Right cardiac atrium (tissue), 5 donors: ENCODE data around the gene DCBLD1. TPM values are rescaled to one million over a fixed set of nuclear protein-coding genes. Genes with fewer than 3 reads are reported as not detected.

Source experiments
- ATAC-seq, 2 donors: fragments of 200-7000 bp; cut with Tn5 transposase; one replicate each; pipeline versions ENCODE4 v1.8.0 to v1.9.1; 2020; ENCODE audit warnings: moderate library complexity in 2 of 2, mild to moderate bottlenecking in 1 of 2
- DNase-seq, 3 donors: peaks; one replicate each; pipeline ENCODE4 v3.0.0-alpha.2; 2020
- H3K27ac ChIP-seq: one replicate; pipeline ENCODE4 v1.5.1; 2013; ENCODE audit warnings: mild to moderate bottlenecking, low read length, control low read depth, moderate library complexity
- H3K27me3 ChIP-seq: one replicate; pipeline ENCODE4 v1.6.1; 2013; ENCODE audit not compliant: control insufficient read depth, insufficient read depth
- H3K4me1 ChIP-seq: one replicate; pipeline ENCODE4 v1.6.1; 2013; ENCODE audit warnings: low read length; ENCODE audit not compliant: control insufficient read depth, insufficient read depth
- H3K4me3 ChIP-seq: one replicate; pipeline ENCODE4 v1.5.1; 2013; ENCODE audit warnings: low read length, control low read depth
- H3K9me3 ChIP-seq: one replicate; pipeline ENCODE4 v1.6.1; 2013; ENCODE audit warnings: low read length; ENCODE audit not compliant: control insufficient read depth
- WGBS: extraction: QIAGEN DNeasy Blood & Tissue Kit; methylation state at CpG from one replicate; pipeline ENCODE4 v1.1.7; 2013; 5-methylcytosine and 5-hydroxymethylcytosine counted together
- intact Hi-C, 4 donors: fragments of 100-400 bp; cut with DNase I; formaldehyde crosslinking; loops; one replicate each; pipeline versions ENCODE4 v1.11.0 to v1.14.0; 2022 to 2023
- polyA plus RNA-seq: library from polyadenylated mRNA; stranded (reverse); fragments of 200-250 nt; gene quantifications from one replicate; pipeline ENCODE4 v1.2.3, GENCODE V29; 2013
- total RNA-seq, 4 donors: library from RNA; stranded (reverse); fragmentation: NEBNext Ultra II Directional; extraction: Animal tissue kit (Norgen Biotek cat#: 25700); gene quantifications; one replicate each; pipeline ENCODE4 v1.2.1, GENCODE V29; 2021
- donor health status: healthy with polysubstance abuse.
- donor health status: DM: no; HTN: yes; CAD: no.
- donor health status: DM: no; HTN: no; CAD: no.
- donor health status: DM: no; HTN: yes; CAD: no; lungs with severe emphysema.
- donor health status: DM: yes; HTN: yes; CAD: no.

Gene DCBLD1
- total and polyA plus RNA-seq, 5 donors: 3.2 to 5.7 (median 3.9) TPM

DNA sequence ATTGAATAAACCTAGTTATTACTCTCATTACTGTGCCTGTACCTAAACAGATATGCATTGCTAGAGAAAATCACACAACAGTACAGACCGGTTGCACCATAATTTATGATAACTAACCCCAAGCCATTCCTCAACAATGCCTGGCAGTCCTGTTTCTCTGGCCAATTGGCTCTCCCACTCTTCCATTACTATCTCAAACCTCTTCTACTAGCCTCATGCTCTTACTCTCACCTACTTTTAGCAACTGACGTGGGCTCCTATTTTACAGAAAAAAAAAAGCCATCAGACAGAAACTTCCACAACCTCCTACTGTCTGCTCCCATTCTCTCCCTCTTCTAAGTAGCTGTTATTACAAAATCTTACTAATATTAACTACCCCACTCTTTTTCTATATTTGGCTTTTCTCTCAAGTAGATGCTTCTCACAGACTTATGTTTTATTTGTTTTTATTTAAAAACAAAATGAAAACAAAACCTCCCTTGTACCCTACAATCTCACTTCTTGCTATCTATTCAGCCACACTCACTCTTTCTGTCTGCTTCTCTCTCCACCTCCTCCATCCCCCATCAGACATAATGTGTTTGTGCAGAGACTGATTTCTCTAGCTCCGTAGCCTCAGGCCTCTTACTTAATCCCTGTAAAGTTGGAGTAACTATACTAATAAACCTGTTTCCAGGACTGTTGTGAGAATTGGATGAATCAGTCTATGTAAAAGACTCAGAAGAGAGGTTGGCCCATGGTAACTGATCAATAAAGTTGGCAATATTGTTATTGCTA is 110.7 kb downstream of the DCBLD1 start:
- peak in 1 of 2 donors; percentile 41 for ATAC-seq

DNA sequence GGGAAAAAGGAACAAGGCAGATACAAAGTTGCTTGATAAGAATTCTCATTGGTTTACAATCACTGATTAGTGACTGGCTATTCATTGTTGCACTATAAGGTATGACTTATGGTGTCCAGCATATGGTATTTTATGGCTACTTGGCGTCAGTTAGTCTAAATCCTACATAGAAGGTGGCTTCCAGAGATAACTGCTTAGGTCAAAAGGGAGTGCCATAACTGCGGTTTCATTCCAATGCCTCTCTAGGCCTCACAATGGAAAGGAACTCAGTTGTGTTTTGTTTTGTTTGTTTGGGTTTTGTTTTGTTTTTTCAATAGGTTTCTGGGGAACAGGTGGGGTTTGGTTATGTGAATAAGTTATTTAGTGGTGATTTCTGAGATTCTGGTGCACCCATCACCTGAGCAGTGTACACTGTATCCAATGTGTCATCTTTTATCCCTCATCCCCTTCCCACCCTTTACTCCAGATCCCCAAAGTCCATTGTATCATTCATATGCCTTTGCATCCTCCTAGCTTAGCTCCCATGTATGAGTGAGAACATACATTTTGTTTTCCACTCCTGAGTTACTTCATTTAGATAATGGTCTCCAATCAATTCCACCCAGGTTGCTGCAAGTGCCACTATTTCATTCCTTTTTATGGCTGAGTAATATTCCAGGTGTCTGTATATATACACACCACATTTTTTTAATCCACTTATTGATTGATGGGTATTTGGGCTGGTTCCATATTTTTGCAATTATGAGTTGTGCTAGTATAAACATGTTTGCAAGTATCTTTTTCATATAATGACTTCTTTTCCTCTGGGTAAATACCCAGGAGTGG is 112.8 kb downstream of the DCBLD1 start:
- WGBS: 97% methylated on average over 2 of the region's 2 CpGs
- H3K4me1 ChIP-seq: no peaks in the 10 kb centered on the region

More for the DNA sequence above, 110.7 kb downstream of the DCBLD1 start:
- Histone ChIP-seq H3K4me1 (no peaks in the 10 kb centered on the region), H3K27me3 (no peaks in the 10 kb centered on the region), H3K27ac (no peak overlapping the region), H3K9me3 (no peaks in the 10 kb centered on the region), H3K4me3 (no peak overlapping the region)
- intact Hi-C loops: no loop called here
- 76% methylated on average over 3 of the region's 3 CpGs for WGBS
- no peak for DNase-seq

DNA sequence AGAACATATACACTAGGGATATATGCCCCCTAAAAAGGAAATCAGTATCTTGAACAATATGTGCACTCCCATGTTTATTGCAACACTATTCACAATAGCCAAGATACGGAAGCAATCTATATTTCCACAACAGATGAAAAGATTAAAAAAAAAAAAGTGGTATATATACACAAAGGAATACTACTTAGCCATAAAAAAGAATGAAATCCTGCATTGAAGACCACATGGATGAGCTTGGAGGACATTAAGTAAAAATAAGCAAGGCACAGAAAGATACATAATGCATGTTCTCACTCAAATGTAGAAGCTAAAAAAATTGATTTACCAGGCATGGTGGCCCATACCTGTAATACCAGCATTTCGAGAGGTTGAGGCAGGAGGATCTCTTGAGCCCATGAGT is 115.3 kb downstream of the DCBLD1 start:
- H3K4me3 ChIP-seq: no peak overlapping the region
- no peak for ATAC-seq
- no peak for DNase-seq
- whole genome bisulfite sequencing: 98% methylated on average over 2 of the region's 2 CpGs
- no peak overlapping the region for H3K27ac ChIP-seq
- intact Hi-C loops: no loop called here
- H3K9me3 ChIP-seq: no peaks in the 10 kb centered on the region
- H3K4me1 ChIP-seq: no peaks in the 10 kb centered on the region
- no peaks in the 10 kb centered on the region for H3K27me3 ChIP-seq

More for the DNA sequence above, 112.8 kb downstream of the DCBLD1 start:
- Histone ChIP-seq H3K27me3 (no peaks in the 10 kb centered on the region), H3K9me3 (no peaks in the 10 kb centered on the region), H3K27ac (no peak overlapping the region), H3K4me3 (no peak overlapping the region)
- intact Hi-C loops: no loop called here
- no peak for DNase-seq
- no peak for ATAC-seq

Other genes starting within 250 kb of the DCBLD1 start
- 10 to 100 TPM in 1 of 4 donors, 1 to 10 TPM in 3; 1.9 to 22.8 (median 3.5) TPM for gene VGLL2, start 217.1 kb upstream of the DCBLD1 start, total RNA-seq
- 1.8 TPM for gene VGLL2, start 217.1 kb upstream of the DCBLD1 start, polyA plus RNA-seq
- gene ROS1, start 56.7 kb upstream of the DCBLD1 start, total RNA-seq: under 1 TPM; 0.03 to 0.14 (median 0.09) TPM
- 0.02 TPM for gene ROS1, start 56.7 kb upstream of the DCBLD1 start, polyA plus RNA-seq
- 10 to 100 TPM; 23.4 to 28.9 (median 26.0) TPM for gene GOPC, start 119.8 kb downstream of the DCBLD1 start, total RNA-seq
- 17.2 TPM for gene GOPC, start 119.8 kb downstream of the DCBLD1 start, polyA plus RNA-seq
- gene NUS1, start 192.8 kb downstream of the DCBLD1 start, total RNA-seq: 10 to 100 TPM; 17.9 to 23.2 (median 18.7) TPM
- 12.5 TPM for gene NUS1, start 192.8 kb downstream of the DCBLD1 start, polyA plus RNA-seq